Loucy (cell line): ENCODE results near the gene ATP8B3.

Experiments used
- H2AFZ ChIP-seq: fragments of 200-600 bp; sonication (generic); 2 replicates; pipeline ENCODE4 v1.6.0; 2016; ENCODE audit warnings: antibody characterized with exemption, mild to moderate bottlenecking, low read length, moderate library complexity
- H3F3A ChIP-seq: fragments of 200-600 bp; 2 replicates; pipeline ENCODE4 v1.6.0; 2016; ENCODE audit warnings: antibody characterized with exemption, low read depth, mild to moderate bottlenecking
- H3K27me3 ChIP-seq: fragments of 200-600 bp; sonication (generic); 2 replicates; pipeline ENCODE4 v1.6.1; 2014; ENCODE audit warnings: low read length, mild to moderate bottlenecking; ENCODE audit not compliant: insufficient read depth, poor library complexity, severe bottlenecking
- H3K36me3 ChIP-seq: fragments of 200-600 bp; sonication (generic); 2 replicates; pipeline ENCODE4 v1.6.1; 2016; ENCODE audit warnings: low read length; ENCODE audit not compliant: insufficient read depth
- H3K4me1 ChIP-seq: fragments of 200-600 bp; sonication (generic); 2 replicates; pipeline ENCODE4 v1.5.1; 2014; ENCODE audit warnings: low read length, mild to moderate bottlenecking; ENCODE audit not compliant: insufficient read depth, poor library complexity, severe bottlenecking
- H3K4me2 ChIP-seq: fragments of 200-600 bp; sonication (generic); 2 replicates; pipeline ENCODE4 v1.6.0; 2014; ENCODE audit warnings: antibody characterized with exemption, low read length, low read depth, mild to moderate bottlenecking; ENCODE audit not compliant: poor library complexity, severe bottlenecking
- H3K4me3 ChIP-seq: fragments of 200-600 bp; sonication (generic); 2 replicates; pipeline ENCODE4 v1.5.1; 2014; ENCODE audit warnings: low read length, mild to moderate bottlenecking, mixed read lengths; ENCODE audit not compliant: poor library complexity, severe bottlenecking
- H3K79me2 ChIP-seq: fragments of 200-600 bp; sonication (generic); 2 replicates; pipeline ENCODE4 v1.6.1; 2014; ENCODE audit warnings: low read length; ENCODE audit not compliant: insufficient read depth
- H3K9ac ChIP-seq: fragments of 200-600 bp; sonication (generic); 2 replicates; pipeline ENCODE4 v1.6.0; 2014; ENCODE audit warnings: mild to moderate bottlenecking, low read depth, low read length, moderate library complexity; ENCODE audit not compliant: poor library complexity, severe bottlenecking
- H3K9me2 ChIP-seq: fragments of 200-600 bp; sonication (generic); replicated peaks from 2 replicates; pipeline ENCODE4 v1.6.1; 2016; ENCODE audit warnings: low read depth, low read length, mixed read lengths
- H3K9me3 ChIP-seq: fragments of 200-600 bp; sonication (generic); 2 replicates; pipeline ENCODE4 v1.6.1; 2014; ENCODE audit warnings: mild to moderate bottlenecking, antibody characterized with exemption, low read length, low read depth; ENCODE audit not compliant: insufficient read depth
- H4K20me1 ChIP-seq: fragments of 200-600 bp; sonication (generic); 2 replicates; pipeline ENCODE4 v1.6.0; 2014; ENCODE audit warnings: antibody characterized with exemption, low read length, mild to moderate bottlenecking; ENCODE audit not compliant: insufficient read depth, poor library complexity, severe bottlenecking
- CTCF ChIP-seq: fragments of 200-600 bp; sonication (generic); conservative IDR thresholded peaks from 2 replicates; pipeline ENCODE4 v1.5.1; 2014; ENCODE audit warnings: mild to moderate bottlenecking, antibody characterized with exemption, low read length
- EZH2phosphoT487 ChIP-seq: fragments of 200-600 bp; IDR thresholded peaks from 2 replicates; pipeline ENCODE4 v1.6.1; 2018; ENCODE audit warnings: antibody characterized with exemption, mild to moderate bottlenecking, moderate library complexity, borderline replicate concordance

ATP8B3 gene

GRCh38 chr19:1766800-1767352 is 45.2 kb downstream of the ATP8B3 start:
- no peak for TF ChIP-seq CTCF
- no peak for TF ChIP-seq EZH2phosphoT487
- H3K9ac ChIP-seq: peak overlapping the region; percentile 54
- H3K9me2 ChIP-seq: no peaks in the 10 kb centered on the region
- peak overlapping the region; percentile 84 for H2AFZ ChIP-seq
- H3K79me2 ChIP-seq: no peaks in the 10 kb centered on the region
- peak overlapping the region; percentile 69 for H3K4me2 ChIP-seq
- H3F3A ChIP-seq: no peaks in the 10 kb centered on the region
- H3K4me1 ChIP-seq: peaks cover 17% of the 10 kb centered on the region
- H4K20me1 ChIP-seq: no peaks in the 10 kb centered on the region
- peaks cover 9% of the 10 kb centered on the region for H3K9me3 ChIP-seq
- no peaks in the 10 kb centered on the region for H3K36me3 ChIP-seq
- H3K4me3 ChIP-seq: peak overlapping the region; percentile 42
- no peaks in the 10 kb centered on the region for H3K27me3 ChIP-seq

- no peaks in the 10 kb centered on the region for H4K20me1 ChIP-seq
- TF ChIP-seq CTCF (no peak), EZH2phosphoT487 (no peak)
- H3K9me2 ChIP-seq: no peaks in the 10 kb centered on the region
- H3K4me3 ChIP-seq: no peak overlapping the region
- H3K9ac ChIP-seq: peak overlapping the region; percentile 54
- H3K9me3 ChIP-seq: peaks cover 8% of the 10 kb centered on the region
- H3K79me2 ChIP-seq: no peaks in the 10 kb centered on the region
- peak overlapping the region; percentile 69 for H3K4me2 ChIP-seq
- no peak overlapping the region for H2AFZ ChIP-seq
- H3K36me3 ChIP-seq: no peaks in the 10 kb centered on the region
- H3K4me1 ChIP-seq: peaks cover 17% of the 10 kb centered on the region
- no peaks in the 10 kb centered on the region for H3K27me3 ChIP-seq
- no peaks in the 10 kb centered on the region for H3F3A ChIP-seq
Measured at GRCh38 chr19:1765904-1766799, 45.9 kb downstream of the ATP8B3 start.

GRCh38 chr19:1765232-1765903 is 46.7 kb downstream of the ATP8B3 start:
- TF ChIP-seq CTCF: no peak
- TF ChIP-seq EZH2phosphoT487: no peak
- Histone ChIP-seq H3F3A (no peaks in the 10 kb centered on the region), H3K36me3 (no peaks in the 10 kb centered on the region), H3K4me2 (no peak overlapping the region), H3K9me2 (no peaks in the 10 kb centered on the region), H2AFZ (no peak overlapping the region), H3K4me3 (no peak overlapping the region), H3K27me3 (no peaks in the 10 kb centered on the region), H3K4me1 (peaks cover 17% of the 10 kb centered on the region), H3K79me2 (no peaks in the 10 kb centered on the region), H3K9me3 (peaks cover under 1% of the 10 kb centered on the region; the same call in 1 of the 2 replicates), H3K9ac (no peak overlapping the region), H4K20me1 (no peaks in the 10 kb centered on the region)
